Skeletal muscle cell (primary cell): Measurements from ENCODE around the gene TCEAL9.
"Not testable (repeated sequence)": the region's sequence is repeated elsewhere in the genome, so short reads cannot be mapped to it uniquely, and the experiment has no call there.

Experiments
- DNase-seq: peaks from one replicate; pipeline ENCODE4 v3.0.0-alpha.2; 2010; ENCODE audit warnings: low read depth
- H3K4me3 ChIP-seq: 2 replicates; pipeline ENCODE4 v1.5.1; 2011; ENCODE audit warnings: low read depth, mild to moderate bottlenecking, control low read depth, low read length, moderate library complexity

TCEAL9 gene

GRCh38 chrX:103369479-103369878 is 13.2 kb downstream of the TCEAL9 start:
- DNase-seq, result no peak
- H3K4me3 ChIP-seq, result no peak overlapping the region

GRCh38 chrX:103372886-103373285 is 16.6 kb downstream of the TCEAL9 start:
- no peak for DNase-seq
- no peak overlapping the region for H3K4me3 ChIP-seq

- DNase-seq, result no peak
- H3K4me3 ChIP-seq, result no peak overlapping the region
Measured at GRCh38 chrX:103373581-103373980, 17.3 kb downstream of the TCEAL9 start.

- no peak for DNase-seq
- H3K4me3 ChIP-seq, result peak within 1 kb of the TSS; percentile 67
Measured at GRCh38 chrX:103376118-103376978, 20.0 kb downstream of the TCEAL9 start, which contains the start of gene BEX3. Gene BEX3 (plus strand): TSS chrX:103376538. CDS start chrX:103377522, 984 bp downstream.

GRCh38 chrX:103376979-103377324 is 20.6 kb downstream of the TCEAL9 start:
- peak overlapping the region; percentile 67 for H3K4me3 ChIP-seq
- DNase-seq, result no peak

GRCh38 chrX:103378990-103379389 is 22.7 kb downstream of the TCEAL9 start:
- H3K4me3 ChIP-seq, result no peak overlapping the region
- DNase-seq, result no peak

- DNase-seq, result no peak
- H3K4me3 ChIP-seq, result no peak overlapping the region
Measured at GRCh38 chrX:103382877-103383276, 26.6 kb downstream of the TCEAL9 start.

GRCh38 chrX:103384672-103385071 is 28.4 kb downstream of the TCEAL9 start:
- DNase-seq, result no peak

GRCh38 chrX:103385283-103385830 is 29.1 kb downstream of the TCEAL9 start:
- H3K4me3 ChIP-seq, DNase-seq: not testable (repeated sequence)

More at GRCh38 chrX:103384672-103385071, 28.4 kb downstream of the TCEAL9 start:
- no peak overlapping the region for H3K4me3 ChIP-seq

- no peak overlapping the region for H3K4me3 ChIP-seq
Measured at GRCh38 chrX:103386332-103386731, 30.0 kb downstream of the TCEAL9 start.

GRCh38 chrX:103393487-103393886 is 37.2 kb downstream of the TCEAL9 start:
- no peak overlapping the region for H3K4me3 ChIP-seq
- no peak for DNase-seq

More at GRCh38 chrX:103386332-103386731, 30.0 kb downstream of the TCEAL9 start:
- no peak for DNase-seq

- no peak overlapping the region for H3K4me3 ChIP-seq
- peak; percentile 47 for DNase-seq
Measured at GRCh38 chrX:103396186-103396585, 39.9 kb downstream of the TCEAL9 start.

GRCh38 chrX:103396660-103397059 is 40.4 kb downstream of the TCEAL9 start:
- no peak for DNase-seq
- H3K4me3 ChIP-seq, result no peak overlapping the region

- DNase-seq, result no peak
Measured at GRCh38 chrX:103397707-103398106, 41.4 kb downstream of the TCEAL9 start.

GRCh38 chrX:103398421-103398864 is 42.1 kb downstream of the TCEAL9 start:
- H3K4me3 ChIP-seq, result no peak overlapping the region
- DNase-seq, result peak; percentile 79

More at GRCh38 chrX:103397707-103398106, 41.4 kb downstream of the TCEAL9 start:
- no peak overlapping the region for H3K4me3 ChIP-seq

GRCh38 chrX:103399744-103400143 is 43.4 kb downstream of the TCEAL9 start:
- no peak for DNase-seq

GRCh38 chrX:103400931-103401330 is 44.6 kb downstream of the TCEAL9 start:
- H3K4me3 ChIP-seq, result no peak overlapping the region
- DNase-seq, result no peak

More at GRCh38 chrX:103399744-103400143, 43.4 kb downstream of the TCEAL9 start:
- no peak overlapping the region for H3K4me3 ChIP-seq

- peak overlapping the region; percentile 65 for H3K4me3 ChIP-seq
- peak; percentile 69 for DNase-seq
Measured at GRCh38 chrX:103404231-103405008, 48.1 kb downstream of the TCEAL9 start.

GRCh38 chrX:103405009-103405333 is 48.7 kb downstream of the TCEAL9 start:
- H3K4me3 ChIP-seq, result peak overlapping the region; percentile 65
- no peak for DNase-seq

- no peak for DNase-seq
- H3K4me3 ChIP-seq, result no peak overlapping the region
Measured at GRCh38 chrX:103406256-103406655, 50.0 kb downstream of the TCEAL9 start.
